Fibroblast of pulmonary artery (primary cell): Measurements from ENCODE around the gene GNG7.

Experiments used
- DNase-seq: peaks from one replicate; pipeline ENCODE4 v3.0.0-alpha.2; 2010; ENCODE audit warnings: low read depth
- H3K4me3 ChIP-seq: replicated peaks from 2 replicates; pipeline ENCODE4 v1.5.1; 2011; ENCODE audit warnings: low read depth, mild to moderate bottlenecking, control low read depth, low read length, moderate library complexity
- TF ChIP-seq, protein P1 (sequence below): IDR thresholded peaks from 2 replicates; pipeline ENCODE4 v1.5.1; 2011; ENCODE audit warnings: mild to moderate bottlenecking, control low read depth, low read length, inconsistent platforms; ENCODE audit errors: missing control alignments

GNG7 gene

DNA sequence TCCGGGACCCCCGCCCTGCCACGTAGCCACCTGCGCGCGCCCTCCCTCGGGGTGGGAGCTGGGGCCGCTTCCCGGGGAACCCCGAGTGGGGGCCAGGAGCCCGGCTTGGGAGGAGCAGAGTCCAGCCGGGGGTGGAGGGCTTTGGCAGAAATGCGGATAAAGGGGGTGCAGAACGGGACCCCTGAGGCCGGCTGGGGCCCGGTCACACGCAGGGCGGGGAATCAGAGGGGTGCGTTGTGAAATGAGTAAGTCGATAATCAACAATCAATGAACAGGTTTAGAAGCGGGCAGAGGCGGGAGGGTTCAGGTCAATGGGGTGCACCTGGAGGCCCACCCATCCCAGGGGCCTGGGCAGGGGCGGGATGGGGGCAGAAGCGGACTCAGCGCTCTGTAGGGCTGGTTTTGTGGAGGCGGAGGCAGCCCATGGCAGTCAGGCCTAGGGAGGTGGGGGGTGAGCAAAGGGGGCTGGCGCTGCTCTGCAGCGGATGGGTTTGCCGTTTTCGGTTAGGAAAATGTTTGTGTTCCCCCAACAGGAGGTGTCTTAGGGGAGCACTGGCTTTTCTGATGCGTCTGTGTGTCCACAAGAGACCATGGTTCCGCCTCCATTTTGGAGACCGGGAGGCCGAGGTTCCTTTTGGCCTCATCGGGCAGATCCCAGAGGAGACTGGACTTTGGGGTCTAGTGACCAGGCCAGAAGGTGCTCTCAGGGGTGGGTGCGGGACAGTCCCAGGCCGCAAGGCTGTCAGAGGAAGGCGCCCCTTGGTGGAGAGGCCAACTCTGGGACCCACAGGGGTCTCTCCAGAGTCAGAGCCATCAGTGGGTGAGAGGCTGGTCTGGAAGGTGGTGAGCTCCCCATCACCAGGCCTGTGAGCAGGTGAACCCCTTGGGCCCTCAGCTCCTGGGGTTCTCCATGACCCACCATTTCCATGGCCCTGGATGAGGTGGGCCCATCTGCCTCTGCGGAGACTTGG is 19.4 kb upstream of the GNG7 start:
- H3K4me3 ChIP-seq = no peak overlapping the region
- TF ChIP-seq, protein P1, sequence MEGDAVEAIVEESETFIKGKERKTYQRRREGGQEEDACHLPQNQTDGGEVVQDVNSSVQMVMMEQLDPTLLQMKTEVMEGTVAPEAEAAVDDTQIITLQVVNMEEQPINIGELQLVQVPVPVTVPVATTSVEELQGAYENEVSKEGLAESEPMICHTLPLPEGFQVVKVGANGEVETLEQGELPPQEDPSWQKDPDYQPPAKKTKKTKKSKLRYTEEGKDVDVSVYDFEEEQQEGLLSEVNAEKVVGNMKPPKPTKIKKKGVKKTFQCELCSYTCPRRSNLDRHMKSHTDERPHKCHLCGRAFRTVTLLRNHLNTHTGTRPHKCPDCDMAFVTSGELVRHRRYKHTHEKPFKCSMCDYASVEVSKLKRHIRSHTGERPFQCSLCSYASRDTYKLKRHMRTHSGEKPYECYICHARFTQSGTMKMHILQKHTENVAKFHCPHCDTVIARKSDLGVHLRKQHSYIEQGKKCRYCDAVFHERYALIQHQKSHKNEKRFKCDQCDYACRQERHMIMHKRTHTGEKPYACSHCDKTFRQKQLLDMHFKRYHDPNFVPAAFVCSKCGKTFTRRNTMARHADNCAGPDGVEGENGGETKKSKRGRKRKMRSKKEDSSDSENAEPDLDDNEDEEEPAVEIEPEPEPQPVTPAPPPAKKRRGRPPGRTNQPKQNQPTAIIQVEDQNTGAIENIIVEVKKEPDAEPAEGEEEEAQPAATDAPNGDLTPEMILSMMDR = no peak
- DNase-seq = no peak

DNA sequence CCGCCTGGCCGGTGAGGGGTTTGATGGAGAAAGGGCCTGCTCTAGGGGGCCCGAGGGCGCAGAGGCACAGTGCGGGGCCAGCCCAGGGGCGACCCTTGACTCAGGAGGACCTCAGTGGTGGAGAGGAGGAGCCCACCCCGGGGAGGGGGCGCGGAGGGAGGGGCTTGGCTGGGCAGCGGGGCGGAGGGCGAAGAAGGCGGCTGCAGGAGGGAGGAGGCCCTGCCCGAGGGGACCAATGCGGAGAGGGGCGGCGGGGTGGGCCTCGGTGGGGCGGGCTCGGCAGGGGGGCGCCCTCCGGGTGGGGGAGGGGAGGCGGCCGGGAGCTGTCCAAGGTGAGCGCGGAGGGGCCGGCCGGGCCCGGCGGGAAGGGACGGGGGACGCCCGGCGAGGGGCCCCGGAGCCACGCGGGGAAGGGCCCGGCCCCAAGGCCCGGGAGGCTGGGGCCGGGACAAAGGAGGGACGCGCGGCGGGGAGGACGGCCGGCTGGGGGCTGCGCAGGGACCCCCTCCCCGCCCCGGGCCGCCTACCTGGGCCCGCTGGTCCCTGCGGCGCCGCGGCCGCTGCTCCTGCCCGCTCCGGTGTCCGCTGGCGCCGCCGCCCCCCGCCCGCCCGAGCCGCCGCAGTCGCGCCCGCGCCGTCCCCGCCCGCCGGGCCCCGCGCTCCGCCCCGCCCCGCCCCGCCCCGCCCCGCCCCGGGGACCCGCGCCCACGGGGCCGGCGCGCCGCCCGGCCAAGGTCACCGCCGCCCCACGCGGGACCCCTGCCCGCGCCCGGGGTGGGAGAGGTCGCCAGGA is 18.5 kb upstream of the GNG7 start, which contains the start of gene DIRAS1:
Gene DIRAS1 (minus strand): TSS at position 596 of the 793 bp plus-strand sequence. CDS start 3,566 bp downstream, outside the sequence.
- DNase-seq = no peak
- no peak within 1 kb of the TSS for H3K4me3 ChIP-seq
- TF ChIP-seq, protein P1 = no peak

GRCh38 chr19:2719920-2720776 is 17.7 kb upstream of the GNG7 start:
- H3K4me3 ChIP-seq = no peak overlapping the region
- TF ChIP-seq, protein P1 = no peak
- DNase-seq = no peak

GRCh38 chr19:2719232-2719735 is 16.8 kb upstream of the GNG7 start:
- no peak for DNase-seq
- TF ChIP-seq, protein P1 = no peak
- no peak overlapping the region for H3K4me3 ChIP-seq

GRCh38 chr19:2717638-2718541 is 15.4 kb upstream of the GNG7 start:
- TF ChIP-seq, protein P1 = no peak
- no peak overlapping the region for H3K4me3 ChIP-seq
- DNase-seq = no peak
